NCI-H2081 treated with DMSO at 0.1 percent for 48 hours (cell line): Measurements from ENCODE around the gene F12.
"Not testable (repeated sequence)": the region's sequence is repeated elsewhere in the genome, so short reads cannot be mapped to it uniquely, and the experiment has no call there.

Experiments used
- DNase-seq: peaks from one replicate; lab custom pipeline; 2025; lab: John Stamatoyannopoulos, UW

The F12 gene

DNA sequence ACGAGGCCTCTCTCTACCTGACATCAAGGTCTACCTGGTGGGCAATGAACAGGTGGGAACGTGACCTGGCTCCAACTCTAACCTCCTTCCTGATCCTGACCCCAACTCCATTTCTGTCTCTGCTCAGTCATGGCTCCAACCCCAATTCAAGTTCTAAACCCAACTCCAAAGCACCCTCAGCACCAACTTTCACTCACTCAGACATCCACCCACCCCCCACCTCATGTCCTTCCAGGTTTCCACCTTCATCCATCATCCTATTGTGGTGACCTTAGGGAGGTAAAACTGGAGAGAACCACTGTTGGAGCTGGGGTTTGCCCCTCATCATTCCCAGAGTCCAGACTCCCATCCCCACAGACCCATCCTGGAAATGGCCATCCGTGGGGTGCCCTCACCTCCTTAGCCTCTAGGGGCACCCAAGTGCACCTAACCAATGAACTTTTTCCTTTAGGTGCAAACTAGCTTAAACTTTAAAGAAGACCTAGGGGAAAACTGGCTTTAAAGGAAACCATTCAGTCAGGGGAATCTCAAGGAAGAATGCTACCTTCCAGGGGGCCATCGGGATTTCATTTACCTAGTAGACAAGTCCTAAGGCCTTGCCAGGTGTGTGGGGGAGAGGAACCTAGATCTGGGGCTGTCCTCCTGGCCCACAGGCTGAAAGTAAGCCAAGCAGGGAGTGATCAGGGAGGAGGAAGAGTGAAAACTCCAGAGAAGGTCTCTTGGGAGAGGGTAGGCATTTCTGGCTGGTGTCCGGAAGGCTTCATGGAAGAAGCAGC, 40.3 kb downstream of the F12 start:
- no peak for DNase-seq

DNA sequence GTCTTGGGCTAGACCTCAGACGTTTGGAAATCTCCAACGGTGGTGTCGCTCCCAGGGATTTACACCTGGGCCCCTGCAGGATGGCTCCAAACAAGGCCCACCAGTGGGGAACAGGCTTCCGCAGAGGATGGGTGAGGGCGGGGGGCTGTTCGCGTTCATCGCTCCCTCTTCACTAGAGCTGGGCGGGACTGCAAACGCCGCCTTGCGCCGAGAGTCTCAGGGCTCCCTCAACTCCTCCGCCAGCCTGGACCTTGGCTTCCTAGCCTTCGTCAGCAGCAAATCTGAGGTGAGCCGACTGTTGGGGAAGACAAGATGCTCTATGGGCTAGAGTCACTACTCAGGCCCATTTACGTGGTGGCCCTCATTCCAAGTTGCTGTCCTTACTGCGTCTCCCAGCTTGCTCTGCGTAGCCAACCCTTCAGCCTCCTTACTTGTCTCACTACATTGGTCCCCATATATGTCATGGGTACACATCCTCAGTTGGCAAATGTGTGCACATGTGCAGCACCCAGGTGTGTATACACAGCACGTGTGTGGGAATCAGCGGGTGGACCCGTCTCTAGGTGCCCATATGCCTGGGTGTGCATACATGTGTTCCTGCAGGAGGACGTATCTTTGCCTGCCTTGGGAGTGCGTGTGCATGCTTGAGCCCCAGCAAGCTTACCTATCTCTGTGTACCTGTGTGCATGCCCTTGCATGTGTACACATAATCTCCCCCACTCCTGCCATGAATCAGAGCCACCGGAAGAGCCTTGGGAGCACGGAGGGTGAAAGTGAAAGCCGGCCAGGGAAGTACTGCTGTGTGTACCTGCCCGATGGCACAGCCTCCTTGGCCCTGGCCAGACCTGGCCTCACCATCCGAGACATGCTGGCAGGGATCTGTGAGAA, 41.1 kb downstream of the F12 start:
- no peak for DNase-seq

DNA sequence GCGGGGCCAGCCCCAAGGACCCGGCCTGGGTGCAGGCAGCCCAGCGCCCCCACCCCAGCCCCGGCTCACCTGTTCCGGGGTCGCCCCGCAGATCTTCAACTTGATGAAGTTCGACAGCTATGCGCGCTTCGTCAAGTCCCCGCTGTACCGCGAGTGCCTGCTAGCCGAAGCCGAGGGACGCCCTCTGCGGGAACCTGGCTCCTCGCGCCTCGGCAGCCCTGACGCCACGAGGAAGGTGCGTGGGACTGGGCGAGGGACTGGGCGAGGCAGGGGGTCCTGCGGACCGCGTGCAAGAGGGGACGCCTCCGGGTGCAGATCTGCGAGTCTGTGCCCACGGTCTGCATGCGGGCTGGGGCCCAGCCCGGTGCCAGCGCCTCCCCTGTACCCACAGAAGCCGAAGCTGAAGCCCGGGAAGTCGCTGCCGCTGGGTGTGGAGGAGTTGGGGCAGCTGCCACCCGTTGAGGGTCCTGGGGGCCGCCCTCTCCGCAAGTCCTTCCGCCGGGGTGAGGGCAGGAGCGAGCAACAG, 42.0 kb downstream of the F12 start:
- DNase-seq = no peak

DNA sequence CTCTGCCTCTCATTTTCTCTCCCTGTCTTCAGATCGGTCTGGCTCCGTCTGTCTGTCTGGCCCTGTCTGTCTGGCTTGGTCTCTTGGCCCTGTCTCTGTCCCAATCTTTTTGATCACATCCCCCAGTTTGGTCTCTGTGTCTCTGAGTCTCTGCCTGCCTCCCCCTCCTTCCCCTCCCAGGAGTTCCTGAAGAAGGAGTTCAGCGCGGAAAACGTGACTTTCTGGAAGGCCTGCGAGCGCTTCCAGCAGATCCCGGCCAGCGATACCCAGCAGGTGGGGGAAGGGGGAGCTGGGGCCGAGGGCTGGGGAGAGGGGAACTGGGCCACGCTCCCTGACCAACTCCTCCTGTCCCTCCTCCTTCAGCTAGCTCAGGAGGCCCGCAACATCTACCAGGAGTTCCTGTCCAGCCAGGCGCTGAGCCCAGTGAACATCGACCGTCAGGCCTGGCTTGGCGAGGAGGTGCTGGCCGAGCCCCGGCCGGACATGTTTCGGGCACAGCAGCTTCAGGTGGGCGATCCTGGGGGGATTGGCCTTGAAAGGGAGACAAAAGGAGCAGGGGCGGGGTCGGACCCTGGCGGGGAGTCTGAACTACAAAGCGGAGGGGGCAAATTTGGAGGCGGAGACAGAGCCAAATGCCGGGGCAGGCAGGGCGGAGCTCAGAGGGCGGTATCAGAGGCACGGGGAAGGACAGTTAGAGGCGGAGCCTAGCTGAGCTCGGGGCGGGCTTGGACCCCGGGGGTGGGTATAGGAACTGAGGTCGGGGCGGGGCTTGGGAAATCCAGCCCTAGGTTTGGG, 42.6 kb downstream of the F12 start:
- no peak for DNase-seq

DNA sequence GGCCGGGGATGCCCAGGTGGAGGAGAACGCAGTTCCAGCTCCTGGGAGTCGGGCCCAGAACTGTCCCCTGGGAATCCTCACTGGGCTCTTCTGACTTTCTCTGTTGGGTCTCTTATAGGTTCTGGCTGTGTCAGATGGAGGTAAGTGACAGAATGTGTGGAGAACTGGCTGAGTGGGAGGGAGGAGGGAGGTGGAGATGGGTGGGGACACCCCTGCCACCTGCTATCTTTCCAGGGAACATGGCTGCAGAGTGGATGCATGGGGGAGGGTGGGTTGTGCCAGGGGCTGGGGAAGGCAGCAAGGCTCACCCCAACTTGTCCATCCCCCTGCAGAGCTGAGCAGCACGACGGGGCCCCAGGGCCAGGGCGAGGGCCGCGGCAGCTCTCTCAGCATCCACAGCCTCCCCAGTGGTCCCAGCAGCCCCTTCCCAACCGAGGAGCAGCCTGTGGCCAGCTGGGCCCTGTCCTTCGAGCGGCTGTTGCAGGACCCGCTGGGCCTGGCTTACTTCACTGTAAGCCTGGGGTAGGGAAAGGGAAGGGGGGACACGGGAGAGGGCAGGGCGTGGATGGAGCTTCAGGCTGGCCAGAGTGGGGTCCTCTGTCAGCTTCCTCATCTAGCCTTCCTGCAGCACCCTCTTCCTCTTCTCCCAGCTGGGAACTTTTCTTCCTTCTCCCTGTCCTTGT, 43.4 kb downstream of the F12 start:
- DNase-seq = no peak

DNA sequence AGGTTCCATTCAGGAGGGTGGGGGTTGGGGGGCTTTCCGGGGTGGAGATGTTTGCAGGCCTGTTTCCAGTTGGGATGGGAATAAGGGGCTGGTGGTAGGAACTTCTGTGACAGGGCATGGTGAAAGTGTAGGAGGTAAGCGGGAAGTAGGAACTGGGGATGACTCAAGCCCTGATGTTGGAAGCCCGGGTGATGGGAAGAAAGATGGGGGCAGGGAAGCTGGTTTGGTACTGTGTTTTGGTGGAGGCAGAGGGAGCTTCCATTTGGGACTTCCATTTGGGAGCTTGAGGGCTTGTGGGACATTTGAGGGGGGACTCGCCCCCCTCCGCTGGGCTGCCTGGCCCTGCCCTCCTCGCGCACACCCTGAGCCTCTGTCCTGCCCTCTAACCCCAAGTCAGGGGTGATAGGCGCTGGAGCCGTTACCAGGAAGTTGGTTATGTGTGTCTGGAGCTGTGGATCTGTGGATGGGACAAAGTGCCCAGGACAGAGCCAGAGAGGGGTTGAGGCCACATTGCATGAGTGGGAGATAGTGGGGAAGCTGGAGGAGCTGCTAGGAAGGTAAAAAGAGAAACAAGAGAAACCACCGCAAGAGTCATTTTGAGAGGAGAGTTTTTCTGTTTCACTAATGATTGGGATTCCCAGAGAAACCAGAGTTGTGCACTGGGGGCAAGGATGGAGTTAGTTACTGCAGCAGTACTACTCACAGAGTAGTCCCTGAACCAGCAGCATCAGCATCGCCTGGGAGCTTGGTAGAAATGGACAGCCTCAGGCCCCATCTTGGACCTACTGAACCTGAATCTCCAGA, 45.0 kb downstream of the F12 start:
- DNase-seq = no peak

DNA sequence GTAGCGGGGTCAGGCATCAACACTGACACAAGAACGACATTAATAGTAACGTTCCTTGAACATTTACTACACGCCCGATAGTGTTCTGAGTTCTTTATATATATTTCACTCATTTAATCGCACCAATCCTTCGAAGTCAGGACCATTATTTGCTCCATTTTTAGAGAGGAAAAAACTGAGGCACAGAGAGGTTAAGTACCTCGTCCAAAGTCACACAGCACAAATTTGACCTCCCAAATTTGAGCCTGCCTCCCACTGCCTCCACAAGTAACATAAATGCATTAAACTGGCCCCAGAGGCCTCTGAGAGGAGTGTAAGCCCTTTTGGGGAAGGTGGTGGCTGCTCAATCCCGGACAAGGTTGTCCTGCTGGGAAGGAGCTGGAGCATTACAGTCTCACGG, 45.8 kb downstream of the F12 start:
- DNase-seq = no peak

DNA sequence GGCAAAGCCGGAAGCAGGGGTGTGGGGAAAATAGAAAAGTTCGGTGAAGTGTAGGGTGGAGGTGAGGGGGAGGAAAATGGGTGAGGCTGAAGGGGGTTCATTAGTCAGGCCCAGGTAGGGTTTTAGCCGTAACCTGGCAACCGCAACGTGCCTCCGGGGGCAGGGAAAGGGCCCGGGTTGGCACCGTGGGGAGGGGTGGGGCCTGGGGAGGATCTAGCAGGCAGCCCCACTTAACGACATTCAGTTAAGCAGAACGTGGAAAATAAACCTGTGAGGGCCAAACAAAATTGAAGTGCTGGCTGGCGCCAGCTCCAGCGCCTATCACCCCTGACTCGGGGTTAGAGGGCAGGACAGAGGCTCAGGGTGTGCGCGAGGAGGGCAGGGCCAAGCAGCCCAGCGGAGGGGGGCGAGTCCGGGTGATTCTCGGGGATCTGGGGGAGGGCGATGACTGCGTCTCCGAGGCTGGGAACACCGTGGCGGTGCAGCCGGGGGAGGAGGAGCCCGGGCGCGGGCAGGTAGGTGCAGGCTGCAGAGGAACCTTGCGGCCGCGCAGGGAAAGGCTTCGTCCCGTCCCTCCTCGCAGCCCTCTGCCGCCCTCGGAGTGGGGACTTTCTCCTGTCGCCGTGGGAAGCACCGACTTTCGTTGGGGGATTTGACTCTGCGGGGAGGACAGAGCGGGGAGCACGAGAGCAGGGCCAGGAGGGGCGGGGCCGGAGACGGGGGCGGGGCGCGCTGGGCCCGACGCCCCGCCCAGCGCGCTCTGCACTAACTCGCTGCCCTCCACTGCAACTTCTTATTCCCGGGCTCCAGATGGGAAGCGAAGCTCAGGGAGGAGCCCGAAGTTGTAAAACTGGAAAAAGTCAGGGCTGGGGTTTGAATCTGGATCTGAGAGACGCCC, 46.5 kb downstream of the F12 start:
- no peak for DNase-seq

DNA sequence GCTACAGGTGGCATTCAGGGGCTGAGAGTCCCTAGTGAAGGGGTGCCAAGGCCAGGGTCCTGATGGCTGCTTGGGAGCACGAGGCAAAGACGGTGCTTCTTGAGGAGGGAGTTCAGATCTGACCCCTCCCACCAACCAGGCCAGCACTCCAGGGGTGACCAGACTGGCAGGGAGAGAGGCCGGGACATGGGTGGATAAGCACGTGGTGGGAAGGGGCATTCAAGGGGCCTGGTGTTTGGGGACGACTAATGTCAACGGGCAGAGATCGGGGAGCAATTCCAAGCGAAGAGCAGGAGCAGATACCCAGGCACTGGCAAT, 47.1 kb downstream of the F12 start:
- DNase-seq = no peak

DNA sequence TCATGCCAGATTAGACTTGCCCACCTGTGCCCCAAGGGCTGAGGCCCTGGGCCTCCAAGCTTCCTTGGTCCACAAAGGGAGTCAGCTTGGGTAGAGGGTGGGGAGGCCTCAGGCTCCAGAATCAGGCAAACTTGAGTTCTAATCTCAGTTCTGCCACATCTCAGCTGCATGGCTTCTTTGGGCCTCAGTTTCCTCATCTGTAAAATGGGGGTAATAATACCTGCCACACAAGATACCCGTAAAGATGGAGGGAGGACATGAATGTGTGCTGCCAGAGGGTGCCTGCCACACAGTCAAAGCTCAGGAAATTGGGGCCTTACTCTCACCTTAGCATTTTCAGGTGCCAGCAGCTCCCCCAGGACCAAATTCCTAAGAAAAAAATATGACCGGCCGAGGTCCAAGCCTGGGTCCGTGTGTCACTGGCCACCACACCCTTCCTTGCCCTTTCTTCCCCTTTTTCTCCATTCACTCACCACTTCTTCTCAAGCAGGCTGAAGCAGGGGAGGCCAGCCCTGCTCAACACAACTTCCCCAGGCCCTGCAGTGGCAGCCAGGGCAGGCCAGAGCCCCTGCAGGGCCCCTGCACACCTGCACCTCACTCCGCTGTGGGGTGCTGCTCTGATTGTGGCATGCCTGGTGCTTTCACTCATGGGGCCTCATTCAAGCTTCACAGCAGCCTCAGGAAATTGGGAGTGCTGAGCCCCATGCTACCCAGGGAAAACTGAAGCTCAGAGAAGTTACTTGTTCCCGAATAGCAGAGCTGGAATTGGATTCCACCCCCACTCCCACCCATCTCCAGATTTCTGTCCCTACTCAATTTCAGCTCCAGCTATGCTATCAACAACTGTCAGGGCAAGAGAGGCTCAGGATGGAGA, 47.7 kb downstream of the F12 start:
- no peak for DNase-seq

DNA sequence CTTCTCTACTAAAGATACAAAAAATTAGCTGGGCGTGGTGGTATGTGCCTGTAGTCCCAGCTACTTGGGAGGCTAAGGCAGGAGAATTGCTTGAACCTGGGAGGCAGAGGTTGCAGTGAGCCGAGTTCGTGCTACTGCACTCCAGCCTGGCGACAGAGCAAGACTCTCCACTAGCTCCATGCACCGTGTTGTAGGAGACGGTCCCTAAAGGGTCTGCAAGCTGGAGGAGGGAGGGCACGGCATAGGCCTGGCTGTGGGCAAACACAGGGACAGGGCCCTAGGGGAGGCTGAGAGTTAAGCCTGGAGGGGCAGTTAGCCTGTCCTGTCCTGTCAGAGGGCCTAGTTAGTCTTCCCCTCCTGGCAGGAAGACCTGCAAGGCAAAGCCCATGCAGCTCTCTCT, 48.6 kb downstream of the F12 start:
- DNase-seq = not testable (repeated sequence)

DNA sequence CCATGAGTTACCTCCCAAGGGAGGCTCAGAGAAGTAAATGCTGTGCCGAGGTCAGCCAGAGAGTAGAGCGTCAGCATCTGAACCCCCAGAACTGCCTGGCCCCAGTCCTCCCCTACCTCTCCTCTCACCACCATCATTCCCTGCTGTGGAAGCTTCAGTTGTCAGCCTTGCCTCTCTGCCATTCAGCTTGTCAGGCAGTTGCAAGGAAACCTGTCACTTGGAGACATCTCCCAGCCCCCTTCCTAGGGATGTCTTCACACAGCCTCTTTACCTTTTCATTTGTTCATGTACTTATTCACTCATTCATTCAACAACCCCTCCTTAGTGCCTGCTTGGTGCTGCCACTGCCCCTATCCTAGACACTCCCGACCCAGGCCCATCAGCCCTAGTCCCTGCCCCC, 49.5 kb downstream of the F12 start:
- no peak for DNase-seq

DNA sequence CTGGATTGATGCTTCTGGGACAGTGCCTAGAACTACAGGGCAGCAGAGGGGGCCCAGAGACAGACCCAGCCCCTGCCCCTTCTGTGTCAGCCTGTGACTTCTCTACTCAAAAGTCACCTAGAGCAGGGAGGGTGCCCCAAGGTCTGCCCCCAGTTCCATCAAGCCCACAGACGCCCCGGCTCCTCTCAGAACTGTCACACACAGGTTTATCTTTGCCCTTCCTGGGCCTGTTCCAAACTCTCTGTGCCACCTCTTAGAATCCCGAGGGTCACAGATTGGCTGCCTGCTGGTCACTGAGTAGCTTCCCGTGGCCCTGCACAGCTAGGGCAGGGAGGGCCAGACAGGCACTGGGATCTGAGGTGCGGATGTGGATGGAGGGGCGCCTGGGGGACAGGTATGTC, 49.9 kb downstream of the F12 start:
- DNase-seq = no peak

DNA sequence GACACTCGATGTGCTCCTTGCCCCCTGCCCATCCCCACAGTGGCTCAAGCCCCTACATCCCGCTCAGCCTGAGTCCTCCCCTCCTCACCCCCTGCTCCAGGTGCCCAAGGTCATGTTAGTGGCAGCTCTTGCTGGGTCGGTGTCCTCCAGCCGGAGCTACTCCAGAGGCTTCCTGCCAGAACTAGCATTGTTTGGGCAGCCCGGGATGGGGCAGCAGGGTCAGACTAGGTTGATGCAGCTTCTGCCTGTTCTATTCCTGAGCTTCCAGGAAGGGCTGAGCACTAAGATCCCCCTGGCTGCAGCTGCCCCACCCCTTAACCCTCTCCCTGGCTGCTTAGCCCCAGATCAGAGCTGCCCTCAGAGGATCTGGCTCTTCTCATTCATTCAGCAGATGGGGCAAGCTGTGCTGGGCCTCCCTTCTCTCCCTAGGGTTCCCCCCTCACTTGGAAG, 51.0 kb downstream of the F12 start:
- no peak for DNase-seq

DNA sequence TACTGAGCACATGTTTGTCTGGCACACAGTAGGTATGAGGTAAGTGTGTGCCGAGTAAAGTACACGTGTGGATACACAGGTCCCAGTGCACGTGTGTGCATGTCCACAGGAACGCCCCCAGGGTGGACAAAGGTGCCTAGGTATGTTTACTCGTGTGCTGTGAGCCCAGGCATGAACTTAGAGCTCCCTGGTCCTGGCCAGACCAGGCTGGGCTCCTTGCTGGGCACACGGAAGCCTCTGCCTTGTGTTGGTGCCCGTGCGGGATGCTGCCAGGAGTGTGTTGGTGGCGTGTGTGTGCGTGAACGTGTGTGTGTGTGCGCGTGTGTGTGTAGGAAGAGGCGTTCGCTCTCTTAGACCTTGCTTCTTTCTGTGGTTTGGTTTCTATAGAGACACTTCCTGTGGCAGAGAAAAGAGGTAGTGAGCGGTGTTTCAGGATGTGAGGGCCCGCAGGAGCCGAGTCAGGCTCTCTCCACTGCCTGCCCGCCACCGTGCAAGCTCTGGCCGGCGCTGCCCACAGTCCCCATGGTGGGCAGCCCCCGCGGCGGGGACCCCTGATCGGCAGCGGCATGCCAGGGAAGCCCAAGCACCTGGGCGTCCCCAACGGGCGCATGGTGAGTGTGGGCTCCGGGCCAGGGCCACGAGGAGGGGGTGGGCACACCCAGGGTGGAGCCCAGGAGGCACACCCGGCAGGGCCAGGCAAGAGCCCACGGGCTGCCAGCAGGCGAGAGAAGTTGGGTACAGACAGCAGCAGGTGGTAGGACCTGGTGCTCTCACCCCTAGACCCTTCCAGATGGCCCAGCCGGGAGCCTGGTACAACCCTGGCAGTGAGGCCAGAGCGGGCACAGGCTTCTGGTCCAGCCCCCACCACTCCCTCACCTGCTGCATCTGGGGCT, 51.7 kb downstream of the F12 start, which contains the start of gene RGS14:
Gene RGS14, plus strand, starts transcription at position 466 of the 893 bp plus-strand sequence. Its CDS starts 101 bp downstream, at position 567.
- DNase-seq = no peak

DNA sequence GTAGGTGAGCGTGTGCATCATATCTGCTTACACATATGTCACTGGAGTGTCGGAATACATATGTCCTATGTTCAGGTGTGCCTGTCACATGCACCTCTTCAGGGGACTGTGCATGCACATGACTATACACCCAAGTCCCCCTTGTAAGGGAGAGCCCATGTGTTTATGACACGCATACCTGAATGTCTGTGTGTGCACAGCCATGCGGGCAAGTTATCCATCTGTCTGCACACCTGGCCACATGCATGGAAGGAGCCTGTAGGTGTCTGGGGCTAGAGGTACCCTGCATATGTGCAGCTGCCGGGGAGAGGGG, 52.3 kb downstream of the F12 start:
- no peak for DNase-seq

DNA sequence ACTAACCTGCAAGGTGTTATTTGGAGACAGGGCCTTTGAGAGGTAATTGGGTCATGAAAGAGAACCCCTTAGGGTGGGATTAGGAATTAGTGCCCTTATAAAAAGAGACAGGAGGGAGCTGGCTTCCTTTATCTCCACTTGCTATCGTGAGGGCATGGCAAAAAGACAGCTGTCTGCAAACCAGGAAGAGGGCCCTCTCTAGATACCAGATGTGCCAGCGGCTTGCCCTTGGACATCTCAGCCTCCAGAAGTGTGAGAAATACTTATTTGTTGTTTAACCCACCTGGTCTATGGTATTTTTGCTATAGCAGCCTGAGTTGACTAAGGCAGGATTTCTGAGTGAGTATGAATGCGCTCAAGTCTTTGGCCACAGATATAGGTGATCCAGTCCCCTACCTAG, 52.6 kb downstream of the F12 start:
- no peak for DNase-seq

DNA sequence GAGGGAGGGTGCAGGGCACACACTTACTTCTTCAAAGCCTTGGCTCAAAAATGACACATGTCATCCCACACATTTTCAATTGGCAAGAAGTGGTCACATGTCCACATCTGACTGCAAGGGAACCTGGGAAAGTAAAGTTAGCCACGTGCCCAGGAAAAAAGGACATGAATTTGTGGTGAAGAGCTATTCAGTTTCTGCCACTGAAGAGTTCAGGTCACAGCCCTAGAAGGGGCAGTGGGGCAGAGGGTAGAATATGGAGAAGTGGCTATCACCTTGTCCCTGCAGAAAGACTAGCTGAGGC, 53.5 kb downstream of the F12 start:
- no peak for DNase-seq
